VCaP (cell line): ENCODE data around the gene TIFAB.
"Not testable (repeated sequence)": the region's sequence is repeated elsewhere in the genome, so short reads cannot be mapped to it uniquely, and the experiment has no call there.

ENCODE experiments used
- H3K27ac ChIP-seq: fragments of 450-650 bp; 2 replicates; pipeline ENCODE4 v1.5.1; 2017
- TF ChIP-seq, protein P1 (sequence below): fragments of 450-650 bp; conservative IDR thresholded peaks from 2 replicates; pipeline ENCODE4 v1.5.1; 2017; ENCODE audit warnings: mild to moderate bottlenecking, moderate library complexity

Gene TIFAB, protein sequence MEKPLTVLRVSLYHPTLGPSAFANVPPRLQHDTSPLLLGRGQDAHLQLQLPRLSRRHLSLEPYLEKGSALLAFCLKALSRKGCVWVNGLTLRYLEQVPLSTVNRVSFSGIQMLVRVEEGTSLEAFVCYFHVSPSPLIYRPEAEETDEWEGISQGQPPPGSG

DNA sequence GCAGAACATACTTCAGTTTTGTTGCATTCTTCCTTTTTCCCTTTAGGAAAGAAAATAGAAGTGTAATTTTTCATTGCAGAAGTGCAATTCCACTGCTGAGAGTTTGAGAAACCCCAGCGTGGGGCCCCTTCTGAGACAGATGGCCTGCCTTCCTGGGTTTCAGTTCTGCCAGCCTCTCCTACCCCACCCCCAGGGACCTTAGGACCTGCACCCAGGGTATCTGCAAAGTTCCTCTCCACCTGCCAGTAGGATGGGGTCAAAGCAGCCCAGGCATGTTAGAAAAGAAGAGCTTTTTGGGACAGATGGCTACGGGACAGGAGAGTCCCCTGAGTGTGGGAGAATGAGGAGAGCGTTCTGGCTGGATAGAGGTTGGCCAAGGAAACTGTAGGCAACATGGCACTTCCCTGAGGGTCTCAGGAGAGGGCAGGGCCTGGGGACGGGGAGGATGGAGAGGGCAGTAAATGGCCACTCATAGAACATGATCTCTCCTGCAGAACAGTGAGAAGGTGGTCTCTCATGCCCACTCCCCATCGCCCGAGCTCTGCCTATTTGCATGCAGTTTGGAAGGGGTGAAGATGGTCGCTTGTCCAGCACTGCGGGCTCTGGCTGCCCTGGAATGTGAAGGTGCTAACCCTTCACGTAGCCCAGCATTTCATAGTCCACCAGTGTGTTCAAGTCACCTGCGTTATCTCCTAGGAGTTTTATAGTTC, at the start of gene TIFAB:
TSS of gene TIFAB (minus strand) at position 31 of the 710 bp plus-strand sequence. CDS start 2,412 bp downstream, outside the sequence.
- no peak within 1 kb of the TSS for H3K27ac ChIP-seq
- TF ChIP-seq, protein P1, sequence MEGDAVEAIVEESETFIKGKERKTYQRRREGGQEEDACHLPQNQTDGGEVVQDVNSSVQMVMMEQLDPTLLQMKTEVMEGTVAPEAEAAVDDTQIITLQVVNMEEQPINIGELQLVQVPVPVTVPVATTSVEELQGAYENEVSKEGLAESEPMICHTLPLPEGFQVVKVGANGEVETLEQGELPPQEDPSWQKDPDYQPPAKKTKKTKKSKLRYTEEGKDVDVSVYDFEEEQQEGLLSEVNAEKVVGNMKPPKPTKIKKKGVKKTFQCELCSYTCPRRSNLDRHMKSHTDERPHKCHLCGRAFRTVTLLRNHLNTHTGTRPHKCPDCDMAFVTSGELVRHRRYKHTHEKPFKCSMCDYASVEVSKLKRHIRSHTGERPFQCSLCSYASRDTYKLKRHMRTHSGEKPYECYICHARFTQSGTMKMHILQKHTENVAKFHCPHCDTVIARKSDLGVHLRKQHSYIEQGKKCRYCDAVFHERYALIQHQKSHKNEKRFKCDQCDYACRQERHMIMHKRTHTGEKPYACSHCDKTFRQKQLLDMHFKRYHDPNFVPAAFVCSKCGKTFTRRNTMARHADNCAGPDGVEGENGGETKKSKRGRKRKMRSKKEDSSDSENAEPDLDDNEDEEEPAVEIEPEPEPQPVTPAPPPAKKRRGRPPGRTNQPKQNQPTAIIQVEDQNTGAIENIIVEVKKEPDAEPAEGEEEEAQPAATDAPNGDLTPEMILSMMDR = no peak

DNA sequence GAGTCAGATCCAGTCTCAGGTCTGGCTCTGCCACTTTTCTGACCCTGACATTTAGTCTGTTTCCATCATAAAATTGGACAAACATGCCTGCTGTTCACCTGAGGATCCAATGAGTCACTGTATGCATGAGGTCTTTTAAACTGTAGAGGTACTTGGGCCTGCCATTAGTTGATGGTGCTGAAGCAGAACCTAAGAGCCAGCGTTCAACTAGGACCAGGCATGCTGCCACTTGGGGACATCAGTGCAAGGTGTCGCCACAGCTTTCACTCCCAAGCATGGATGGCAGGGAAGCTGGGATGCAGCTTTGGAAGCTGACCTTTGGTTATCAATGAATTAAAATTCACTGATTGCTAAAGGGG, 46.5 kb upstream of the TIFAB start:
- no peak overlapping the region for H3K27ac ChIP-seq
- TF ChIP-seq, protein P1 = no peak

DNA sequence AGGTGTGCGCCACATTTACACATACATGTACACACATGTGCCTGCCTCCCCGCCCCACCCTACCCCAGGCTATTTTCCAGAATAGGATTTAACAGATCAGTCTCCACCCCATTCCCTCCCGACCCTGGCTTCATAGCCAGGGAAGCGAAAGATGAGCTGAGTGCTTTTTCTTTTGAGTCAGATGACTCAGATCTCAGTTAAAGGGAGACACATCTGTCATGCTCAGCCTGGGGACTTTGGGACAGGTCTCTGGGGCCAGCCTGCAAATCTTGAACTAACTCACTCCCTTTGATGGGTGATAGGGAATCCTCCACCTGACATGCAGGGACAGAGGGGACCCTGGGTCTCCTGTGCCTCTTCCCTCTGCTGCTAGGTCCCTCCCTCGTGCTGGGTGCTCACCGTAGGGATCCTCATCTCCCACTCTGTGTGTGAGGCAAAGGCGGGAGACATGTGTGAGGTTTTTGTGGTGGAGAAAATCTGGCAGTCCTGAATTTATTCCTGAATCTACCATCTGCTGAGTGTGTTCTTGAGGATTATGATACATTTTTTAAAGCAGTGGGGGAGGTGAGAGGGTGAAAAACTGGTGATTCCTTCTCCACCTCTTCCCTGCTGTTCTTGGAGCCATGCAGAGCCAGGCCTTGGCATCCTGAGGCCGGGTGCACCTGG, 46.0 kb upstream of the TIFAB start:
- TF ChIP-seq, protein P1 = no peak
- H3K27ac ChIP-seq = no peak overlapping the region

DNA sequence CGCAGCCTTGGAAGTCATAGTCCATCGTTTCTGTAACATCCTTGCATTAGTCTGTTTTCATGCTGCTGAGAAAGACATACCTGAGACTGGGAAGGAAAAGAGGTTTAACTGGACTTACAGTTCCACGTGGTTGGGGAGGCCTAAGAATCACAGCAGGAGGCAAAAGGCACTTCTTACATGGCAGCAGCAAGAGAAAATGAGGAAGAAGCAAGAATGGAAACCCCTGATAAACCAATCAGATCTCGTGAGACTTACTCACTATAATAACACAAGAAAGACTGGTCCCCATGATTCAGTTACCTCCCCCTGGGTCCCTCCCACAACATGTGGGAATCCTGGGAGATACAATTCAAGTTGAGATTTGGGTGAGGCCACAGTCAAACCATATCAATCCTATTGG, 43.4 kb upstream of the TIFAB start:
- H3K27ac ChIP-seq = not testable (repeated sequence)

DNA sequence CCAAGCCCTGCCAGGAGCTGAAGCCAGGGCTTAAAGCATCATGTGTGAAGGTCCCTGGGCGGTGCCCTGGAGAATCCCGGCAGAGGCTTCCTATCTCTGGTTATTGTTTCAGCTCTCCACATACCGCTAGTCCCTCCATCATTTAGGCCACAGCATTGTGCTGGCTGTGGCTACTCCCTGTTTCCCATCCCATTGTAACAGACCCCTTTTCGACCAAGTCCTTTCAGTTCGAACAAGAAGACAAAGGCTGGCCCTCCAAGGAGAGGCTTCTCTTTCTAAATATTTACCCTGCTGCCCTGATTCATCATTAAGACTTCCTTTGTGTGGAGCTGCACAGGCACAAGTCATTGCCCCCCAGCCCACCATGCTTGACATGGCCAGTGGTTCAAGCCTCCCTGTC, 42.0 kb upstream of the TIFAB start:
- no peak overlapping the region for H3K27ac ChIP-seq
- TF ChIP-seq, protein P1 = no peak

DNA sequence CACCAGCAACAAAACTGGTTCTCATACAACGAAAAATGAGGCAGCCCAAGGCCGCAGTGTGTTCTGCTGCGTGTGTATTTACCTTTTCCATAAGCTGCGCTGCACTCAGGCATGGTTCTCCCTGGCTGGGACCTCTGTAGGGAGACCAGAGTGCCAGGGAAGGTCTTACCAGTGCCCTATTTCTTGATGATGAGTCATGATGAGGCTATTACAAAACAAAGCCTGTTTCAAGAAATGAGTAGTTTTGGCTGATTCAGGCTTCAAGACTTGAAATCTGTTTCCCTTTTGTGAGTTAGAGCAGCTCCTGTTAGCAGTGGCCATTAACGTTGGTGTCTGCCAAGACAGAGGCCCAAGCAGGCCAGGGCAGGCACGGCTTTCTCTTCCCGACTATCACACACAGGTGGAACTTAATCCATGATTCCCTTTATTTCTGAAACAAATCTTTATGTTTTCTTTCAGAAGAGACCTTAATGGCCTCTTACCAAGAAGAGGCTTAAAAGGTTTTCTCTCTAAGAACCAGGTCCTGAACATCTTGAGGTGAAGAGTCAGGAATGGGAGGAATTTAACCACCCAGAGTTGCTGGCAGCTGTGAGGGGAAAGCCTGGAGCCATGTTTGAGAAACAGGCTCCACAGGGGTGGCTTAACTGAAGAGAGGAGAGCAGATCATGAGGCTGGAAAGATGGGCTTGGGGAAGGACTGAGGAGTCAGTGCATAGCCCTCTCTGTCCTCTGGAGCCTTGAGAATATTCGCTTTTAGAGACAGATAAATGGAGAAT, 41.4 kb upstream of the TIFAB start:
- H3K27ac ChIP-seq = no peak overlapping the region
- TF ChIP-seq, protein P1 = no peak

DNA sequence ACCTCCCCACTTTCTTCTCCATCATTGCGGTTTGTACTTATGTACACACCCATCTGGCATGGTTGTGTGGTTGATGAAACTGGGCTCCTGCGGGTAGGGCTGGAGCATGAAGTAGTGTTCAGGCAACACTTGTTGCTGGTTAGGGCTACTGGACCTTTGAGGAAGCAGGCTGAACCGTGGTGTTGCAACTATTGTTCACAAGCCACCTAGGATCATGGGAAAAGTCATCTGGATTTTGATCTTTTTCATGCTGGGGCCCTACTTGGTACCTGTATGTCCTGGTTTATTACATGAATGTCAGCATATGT, 40.1 kb upstream of the TIFAB start:
- H3K27ac ChIP-seq = no peak overlapping the region
- TF ChIP-seq, protein P1 = no peak
